Posterior cingulate gyrus (tissue), 11 donors: ENCODE measurements around the gene ANKRD13B.

ENCODE experiments used
- DNase-seq, 10 donors: peaks; one replicate each; pipeline versions ENCODE4 v3.0.0 to v3.0.0-alpha.2; 2020 to 2021; ENCODE audit warnings: mixed read lengths in 3 of 10
- intact Hi-C: fragments of 100-400 bp; cut with DNase I; formaldehyde crosslinking; loops from one replicate; pipeline ENCODE4 v1.15.1; 2023

ANKRD13B gene

GRCh38 chr17:29663155-29663554 lies 70.2 kb downstream of the ANKRD13B start:
- no peak for DNase-seq
- intact Hi-C loops = no loop called here
